Hindlimb muscle (tissue), 1 donor: Measurements from ENCODE around the gene TMEM187. TPM values are rescaled to one million over a fixed set of nuclear protein-coding genes. Genes with fewer than 3 reads are reported as not detected.

Experiments used
- DNase-seq: peaks from one replicate; pipeline ENCODE4 v3.0.0-alpha.2; 2013
- polyA plus RNA-seq: library from polyadenylated mRNA; unstranded; fragments of 120-200 nt; gene quantifications from one replicate; pipeline ENCODE4 v1.2.1, GENCODE V29; 2013; ENCODE audit not compliant: insufficient read length

The TMEM187 gene
- polyA plus RNA-seq, 1 donor: 7.5 TPM

- no peak for DNase-seq
These were observed 17.3 kb upstream of the TMEM187 start for GRCh38 chrX:153955228-153955732.

GRCh38 chrX:153956044-153956907 lies 16.3 kb upstream of the TMEM187 start:
- DNase-seq: no peak

- no peak for DNase-seq
These were observed 15.3 kb upstream of the TMEM187 start for GRCh38 chrX:153957224-153957623.

- DNase-seq: no peak
These were observed 13.9 kb upstream of the TMEM187 start for GRCh38 chrX:153958605-153959004.

GRCh38 chrX:153959649-153960048 lies 12.9 kb upstream of the TMEM187 start:
- DNase-seq: no peak

GRCh38 chrX:153960077-153960476 lies 12.5 kb upstream of the TMEM187 start:
- DNase-seq: no peak

GRCh38 chrX:153960786-153961185 lies 11.8 kb upstream of the TMEM187 start:
- no peak for DNase-seq

GRCh38 chrX:153961292-153961691 lies 11.3 kb upstream of the TMEM187 start:
- no peak for DNase-seq

- DNase-seq: no peak
These were observed 9.0 kb upstream of the TMEM187 start for GRCh38 chrX:153963546-153963945.

GRCh38 chrX:153964105-153964504 lies 8.4 kb upstream of the TMEM187 start:
- DNase-seq: no peak

GRCh38 chrX:153965406-153965805 lies 7.1 kb upstream of the TMEM187 start:
- DNase-seq: no peak

GRCh38 chrX:153966283-153966688 lies 6.3 kb upstream of the TMEM187 start:
- DNase-seq: no peak

- no peak for DNase-seq
These were observed 5.6 kb upstream of the TMEM187 start for GRCh38 chrX:153966841-153967535.

GRCh38 chrX:153967536-153968224 lies 4.9 kb upstream of the TMEM187 start:
- DNase-seq: no peak

- DNase-seq: no peak
These were observed 4.3 kb upstream of the TMEM187 start for GRCh38 chrX:153968255-153968654.

- DNase-seq: no peak
These were observed 3.8 kb upstream of the TMEM187 start for GRCh38 chrX:153968754-153969124.

- no peak for DNase-seq
These were observed 3.2 kb upstream of the TMEM187 start for GRCh38 chrX:153969125-153969903.

GRCh38 chrX:153969904-153970356 lies 2.6 kb upstream of the TMEM187 start:
- peak; percentile 49 for DNase-seq

- DNase-seq: peak; percentile 73
These were observed 2.0 kb upstream of the TMEM187 start for GRCh38 chrX:153970357-153971123.

GRCh38 chrX:153971124-153971449 lies 1.5 kb upstream of the TMEM187 start:
- DNase-seq: peak; percentile 84
